Lung (tissue), 12 donors: Measurements from ENCODE around the gene GGCT. TPM values are rescaled to one million over a fixed set of nuclear protein-coding genes. Genes with fewer than 3 reads are reported as not detected.

ENCODE experiments used
- ATAC-seq: fragments of 200-7000 bp; cut with Tn5 transposase; one replicate; pipeline ENCODE4 v1.9.1; 2020; ENCODE audit warnings: moderate number of reproducible peaks; ENCODE audit not compliant: insufficient read depth, low FRiP score
- DNase-seq, 3 donors: peaks; one replicate each; pipeline ENCODE4 v3.0.0-alpha.2; 2013 to 2017
- H3K27ac ChIP-seq, 2 donors: one replicate each; pipeline ENCODE4 v1.5.1; 2013; ENCODE audit warnings: mild to moderate bottlenecking in 2 of 2, moderate library complexity in 2 of 2, control low read depth in 1 of 2, inconsistent platforms in 1 of 2, low read depth in 1 of 2, low read length in 1 of 2
- H3K27me3 ChIP-seq, 3 donors: one replicate each; pipeline ENCODE4 v1.5.1; 2013; ENCODE audit warnings: low read length in 2 of 3; ENCODE audit not compliant: control insufficient read depth in 3 of 3, insufficient read depth in 3 of 3
- H3K36me3 ChIP-seq, 4 donors: one replicate each; pipeline ENCODE4 v1.5.1; 2013; ENCODE audit warnings: low read length in 4 of 4, mild to moderate bottlenecking in 1 of 4, moderate library complexity in 1 of 4; ENCODE audit not compliant: control insufficient read depth in 4 of 4, insufficient read depth in 4 of 4
- H3K4me1 ChIP-seq, 5 donors: one replicate each; pipeline ENCODE4 v1.5.1; 2013; ENCODE audit warnings: low read length in 5 of 5, mild to moderate bottlenecking in 2 of 5, moderate library complexity in 1 of 5; ENCODE audit not compliant: control insufficient read depth in 5 of 5, insufficient read depth in 5 of 5
- H3K4me3 ChIP-seq: one replicate; pipeline ENCODE4 v1.5.1; 2013; ENCODE audit warnings: mild to moderate bottlenecking, control low read depth, moderate library complexity
- H3K9ac ChIP-seq, 2 donors: one replicate each; pipeline ENCODE4 v1.5.1; 2013; ENCODE audit warnings: low read length in 2 of 2, control low read depth in 1 of 2; ENCODE audit not compliant: insufficient read depth in 1 of 2
- H3K9me3 ChIP-seq, 4 donors: one replicate each; pipeline ENCODE4 v1.5.1; 2013; ENCODE audit warnings: low read length in 3 of 4, mild to moderate bottlenecking in 1 of 4, moderate library complexity in 1 of 4; ENCODE audit not compliant: control insufficient read depth in 4 of 4, insufficient read depth in 3 of 4
- CTCF ChIP-seq: IDR thresholded peaks from 2 replicates; pipeline ENCODE4 v1.5.1; 2012; ENCODE audit warnings: mild to moderate bottlenecking; ENCODE audit errors: control extremely low read depth, extremely low read depth
- WGBS, 2 donors: extraction: QIAGEN DNeasy Blood & Tissue Kit; methylation state at CpG; one replicate each; pipeline ENCODE4 v1.1.7; 2013; 5-methylcytosine and 5-hydroxymethylcytosine counted together
- polyA plus RNA-seq, 2 donors: library from polyadenylated mRNA; stranded (reverse); fragments of 200-250 nt; gene quantifications; one replicate each; pipeline ENCODE4 v1.2.1, GENCODE V29; 2013
- total RNA-seq, 2 donors: library from RNA; depleted of rRNA in 1 of 2; stranded (reverse); fragments of >200 nt in 1 of 2; gene quantifications; one replicate each; pipeline ENCODE4 v1.2.1, GENCODE V29; 2014 to 2021
- donor health status: control.
- donor health status: control.
- donor health status: Bipolar disorder and iron deficiency.
- donor health status: healthy.
- donor health status: DM: yes; HTN: yes; CAD: no.

Gene GGCT
- total and polyA plus RNA-seq, 4 donors: 33.1 to 90.1 (median 41.6) TPM

- no peak for DNase-seq
- WGBS, 2 donors: 70 to 86% methylated on average over 1 of the region's 1 CpG
- H3K27me3 ChIP-seq: no peaks in the 10 kb centered on the region
- H3K4me3 ChIP-seq: no peak overlapping the region
- peaks cover 3 to 13% (median 12%) of the 10 kb centered on the region in 5 donors for H3K4me1 ChIP-seq
- ATAC-seq: no peak
- H3K9ac ChIP-seq: no peak overlapping the region
- TF ChIP-seq CTCF: no peak
- no peaks in the 10 kb centered on the region for H3K9me3 ChIP-seq
- peaks cover 6 to 31% (median 19%) of the 10 kb centered on the region in 4 donors for H3K36me3 ChIP-seq
- no peak overlapping the region for H3K27ac ChIP-seq
Observed at GRCh38 chr7:30458311-30458710, 46.3 kb downstream of the GGCT start.

DNA sequence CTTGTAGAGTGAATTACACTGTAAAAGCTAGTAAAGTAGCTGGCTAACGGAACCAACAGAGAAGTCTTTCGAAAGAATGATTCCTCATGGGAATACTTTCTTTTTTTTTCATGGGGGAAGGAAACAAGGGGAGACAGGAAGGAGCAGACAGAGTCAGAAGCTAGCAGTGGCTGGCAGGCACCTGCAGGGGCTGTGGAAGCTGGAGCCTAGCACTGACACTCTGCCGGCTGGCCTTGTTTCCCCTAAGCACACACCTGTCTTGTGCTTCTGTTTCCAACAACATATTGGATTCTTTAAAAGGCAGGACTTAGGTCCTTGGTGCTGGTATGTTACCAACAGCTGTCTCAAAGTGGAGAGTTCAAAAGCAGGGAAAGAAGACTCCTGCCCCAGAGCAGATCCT, 50.7 kb downstream of the GGCT start:
- ATAC-seq (no peak), DNase-seq (no peak)
- no peak overlapping the region for H3K9ac ChIP-seq
- H3K27me3 ChIP-seq: no peaks in the 10 kb centered on the region
- peaks cover 17 to 50% (median 25%) of the 10 kb centered on the region in 4 donors for H3K36me3 ChIP-seq
- no peaks in the 10 kb centered on the region for H3K9me3 ChIP-seq
- 52 to 80% methylated on average over 3 of the region's 3 CpGs for WGBS, 2 donors
- H3K4me1 ChIP-seq: peaks cover 0 to 23% (median 5%) of the 10 kb centered on the region in 5 donors
- TF ChIP-seq CTCF: no peak
- H3K4me3 ChIP-seq: no peak overlapping the region
- H3K27ac ChIP-seq: no peak overlapping the region

DNA sequence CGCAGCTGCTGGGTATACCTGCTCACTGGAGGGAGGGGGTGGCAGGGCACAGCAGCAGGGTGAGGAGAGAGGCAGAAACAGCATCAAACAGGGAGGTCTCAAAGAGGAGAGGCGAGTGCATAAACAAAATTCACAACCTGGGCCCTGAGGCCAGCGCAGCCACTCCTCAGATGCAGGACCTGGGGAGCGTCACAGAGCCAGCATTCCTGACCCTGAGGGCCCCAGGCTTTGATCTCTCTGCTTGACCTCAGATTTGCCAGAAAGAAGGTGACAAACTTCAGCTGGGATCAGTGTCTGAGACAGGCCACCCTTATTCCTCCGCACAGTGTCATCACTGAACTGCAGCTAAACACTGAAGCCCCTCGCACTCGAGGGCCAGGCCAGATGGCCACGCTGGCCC, 51.6 kb downstream of the GGCT start:
- H3K27me3 ChIP-seq: no peaks in the 10 kb centered on the region
- peaks cover 0 to 32% (median 5%) of the 10 kb centered on the region in 5 donors for H3K4me1 ChIP-seq
- H3K9me3 ChIP-seq: no peaks in the 10 kb centered on the region
- no peak overlapping the region for H3K4me3 ChIP-seq
- WGBS, 2 donors: 97 to 99% methylated on average over 8 of the region's 8 CpGs
- peaks cover 17 to 57% (median 26%) of the 10 kb centered on the region in 4 donors for H3K36me3 ChIP-seq
- DNase-seq (no peak), ATAC-seq (no peak)
- no peak overlapping the region for H3K27ac ChIP-seq
- no peak overlapping the region for H3K9ac ChIP-seq
- TF ChIP-seq CTCF: no peak
